H1 (cell line): ENCODE measurements around the gene DIP2C. TPM values are rescaled to one million over a fixed set of nuclear protein-coding genes. Genes with fewer than 3 reads are reported as not detected.

Source experiments
- CTCF ChIA-PET: fragments of 300-600 bp; sonication (Branson Sonifier 250); formaldehyde crosslinking; loops from one replicate; lab custom pipeline; 2021; ENCODE audit not compliant: partially characterized antibody; lab: Charles Lee
- POLR2A ChIA-PET: fragments of 300-600 bp; sonication (Branson Sonifier 250); formaldehyde crosslinking; loops from one replicate; lab custom pipeline; 2021; ENCODE audit warnings: inconsistent platforms; ENCODE audit not compliant: partially characterized antibody; lab: Charles Lee
- DNase-seq, 2 experiments: peaks; one replicate each; pipeline versions ENCODE4 v3.0.0 to v3.0.0-alpha.2; 2010 to 2022; ENCODE audit warnings: low spot score in 2 of 2, low read depth in 1 of 2, mixed read lengths in 1 of 2
- FAIRE-seq: peaks from 2 replicates; lab custom pipeline; 2011; peaks lifted over from hg19 to GRCh38; lab: Jason Lieb, UNC
- H2AFZ ChIP-seq: 2 replicates; pipeline ENCODE4 v1.8.1; 2012; ENCODE audit warnings: low read length, inconsistent platforms
- H2AK5ac ChIP-seq: 2 replicates; pipeline ENCODE4 v1.6.1; 2013; ENCODE audit warnings: low read depth, low read length
- H2BK120ac ChIP-seq: replicated peaks from 2 replicates; pipeline ENCODE3; 2013; ENCODE audit warnings: low read depth, low read length, inconsistent platforms
- H2BK12ac ChIP-seq: 2 replicates; pipeline ENCODE4 v1.6.1; 2013; ENCODE audit warnings: low read depth, low read length
- H2BK15ac ChIP-seq: 2 replicates; pipeline ENCODE4 v1.6.1; 2013; ENCODE audit warnings: low read length
- H2BK20ac ChIP-seq: 2 replicates; pipeline ENCODE4 v1.6.1; 2013; ENCODE audit warnings: low read length
- H2BK5ac ChIP-seq: 2 replicates; pipeline ENCODE4 v1.6.1; 2013; ENCODE audit warnings: low read depth, low read length
- H3K14ac ChIP-seq: 2 replicates; pipeline ENCODE4 v1.6.1; 2013; ENCODE audit warnings: inconsistent platforms; ENCODE audit not compliant: insufficient read length
- H3K18ac ChIP-seq: 2 replicates; pipeline ENCODE4 v1.6.1; 2013; ENCODE audit warnings: low read length; ENCODE audit errors: extremely low read depth
- H3K23ac ChIP-seq: 2 replicates; pipeline ENCODE4 v1.6.1; 2013; ENCODE audit warnings: inconsistent platforms; ENCODE audit not compliant: insufficient read length
- H3K23me2 ChIP-seq: 2 replicates; pipeline ENCODE4 v1.6.1; 2013; ENCODE audit warnings: low read depth, low read length
- H3K27ac ChIP-seq: 2 replicates; pipeline ENCODE4 v1.6.1; 2011; ENCODE audit warnings: low read depth, low read length, inconsistent platforms
- H3K27me3 ChIP-seq, 4 experiments: replicated peaks in 1 of 4; 1 replicate in 1 of 4; 2 replicates in 3 of 4; pipeline versions ENCODE4 v1.6.1 to v1.8.1; 2011 to 2013; ENCODE audit warnings: low read length in 3 of 4, mild to moderate bottlenecking in 3 of 4, inconsistent platforms in 2 of 4, mixed read lengths in 2 of 4, moderate library complexity in 1 of 4; ENCODE audit not compliant: control insufficient read depth in 3 of 4, insufficient read depth in 3 of 4; ENCODE audit errors: extremely low read depth in 1 of 4
- H3K36me3 ChIP-seq, 4 experiments: 2 replicates each; pipeline versions ENCODE4 v1.6.1 to v1.8.1; 2011 to 2013; ENCODE audit warnings: mild to moderate bottlenecking in 4 of 4, low read length in 3 of 4, moderate library complexity in 2 of 4, control low read depth in 1 of 4, inconsistent platforms in 1 of 4; ENCODE audit not compliant: insufficient read depth in 4 of 4, control insufficient read depth in 2 of 4
- H3K4ac ChIP-seq: replicated peaks from 2 replicates; pipeline ENCODE3; 2013; ENCODE audit warnings: low read length, low read depth, mixed read lengths, inconsistent platforms; ENCODE audit not compliant: insufficient read length
- H3K4me1 ChIP-seq, 4 experiments: replicated peaks in 1 of 4; 1 replicate in 1 of 4; 2 replicates in 3 of 4; pipeline versions ENCODE4 v1.6.1 to v1.8.1; 2011 to 2013; ENCODE audit warnings: low read length in 3 of 4, inconsistent platforms in 2 of 4, mixed read lengths in 1 of 4; ENCODE audit not compliant: insufficient read depth in 4 of 4, control insufficient read depth in 3 of 4
- H3K4me2 ChIP-seq, 2 experiments: 2 replicates each; pipeline versions ENCODE4 v1.6.1 to v1.8.1; 2011 to 2013; ENCODE audit warnings: low read depth in 2 of 2, low read length in 2 of 2, control low read depth in 1 of 2, inconsistent platforms in 1 of 2, mild to moderate bottlenecking in 1 of 2; ENCODE audit not compliant: insufficient read depth in 1 of 2
- H3K4me3 ChIP-seq, 4 experiments: fragments of 200-600, 300-600 bp in 1 of 4; sonication (generic), shearing (Covaris generic), sonication (Bioruptor Twin) in 1 of 4; 2 replicates each; pipeline versions ENCODE4 v1.5.1 to v1.8.1; 2011 to 2016; ENCODE audit warnings: low read length in 4 of 4, low read depth in 3 of 4, control low read depth in 2 of 4, inconsistent platforms in 2 of 4, mild to moderate bottlenecking in 2 of 4, mixed read lengths in 1 of 4, moderate library complexity in 1 of 4; ENCODE audit not compliant: insufficient read depth in 2 of 4; ENCODE audit errors: extremely low read depth in 1 of 4
- H3K56ac ChIP-seq: replicated peaks from 2 replicates; pipeline ENCODE3; 2013; ENCODE audit warnings: low read depth, mild to moderate bottlenecking, mixed read lengths, low read length, inconsistent platforms; ENCODE audit not compliant: insufficient read length
- H3K79me1 ChIP-seq: 2 replicates; pipeline ENCODE4 v1.6.1; 2013; ENCODE audit warnings: low read depth, low read length, control low read depth
- H3K79me2 ChIP-seq, 2 experiments: 2 replicates each; pipeline versions ENCODE4 v1.6.1 to v1.8.1; 2012 to 2013; ENCODE audit warnings: low read length in 2 of 2, mild to moderate bottlenecking in 2 of 2, inconsistent platforms in 1 of 2; ENCODE audit not compliant: insufficient read depth in 2 of 2, control insufficient read depth in 1 of 2
- H3K9ac ChIP-seq, 4 experiments: replicated peaks in 1 of 4; 1 replicate in 1 of 4; 2 replicates in 3 of 4; pipeline versions ENCODE4 v1.6.1 to v1.8.1; 2011 to 2013; ENCODE audit warnings: low read depth in 3 of 4, low read length in 3 of 4, control low read depth in 2 of 4, mild to moderate bottlenecking in 2 of 4, moderate library complexity in 2 of 4, inconsistent platforms in 1 of 4; ENCODE audit errors: extremely low read depth in 1 of 4
- H3K9me3 ChIP-seq, 2 experiments: 2 replicates each; pipeline versions ENCODE4 v1.6.1 to v1.8.1; 2012 to 2013; ENCODE audit warnings: mild to moderate bottlenecking in 2 of 2, moderate library complexity in 2 of 2, control low read depth in 1 of 2, inconsistent platforms in 1 of 2, low read depth in 1 of 2, low read length in 1 of 2, mixed read lengths in 1 of 2; ENCODE audit not compliant: insufficient read depth in 2 of 2
- H4K20me1 ChIP-seq, 2 experiments: replicated peaks in 1 of 2; 2 replicates each; pipeline versions ENCODE3 to v1.8.1; 2011 to 2013; ENCODE audit warnings: inconsistent platforms in 2 of 2, low read length in 2 of 2, mild to moderate bottlenecking in 1 of 2; ENCODE audit not compliant: insufficient read depth in 2 of 2, control insufficient read depth in 1 of 2
- H4K5ac ChIP-seq: 2 replicates; pipeline ENCODE4 v1.6.1; 2013; ENCODE audit warnings: low read length, low read depth, mixed read lengths, inconsistent platforms; ENCODE audit not compliant: insufficient read length
- H4K8ac ChIP-seq: 2 replicates; pipeline ENCODE4 v1.8.0; 2013; ENCODE audit warnings: mild to moderate bottlenecking, moderate library complexity, low read length, inconsistent platforms; ENCODE audit not compliant: insufficient read depth; ENCODE audit errors: extremely low read depth
- H4K91ac ChIP-seq: replicated peaks from 2 replicates; pipeline ENCODE3; 2013; ENCODE audit warnings: low read length, mixed read lengths, inconsistent platforms; ENCODE audit not compliant: insufficient read length
- EP300 ChIP-seq, 2 experiments: IDR thresholded peaks; 1 replicate in 1 of 2; 2 replicates in 1 of 2; pipeline ENCODE4 v1.6.1; 2011 to 2012; ENCODE audit warnings: low read depth in 2 of 2, low read length in 2 of 2, mild to moderate bottlenecking in 2 of 2, borderline replicate concordance in 1 of 2, inconsistent platforms in 1 of 2, moderate library complexity in 1 of 2
- SIRT6 ChIP-seq: IDR thresholded peaks from one replicate; pipeline ENCODE4 v1.7.1; 2012; ENCODE audit warnings: low read length, inconsistent platforms
- SP4 ChIP-seq: IDR thresholded peaks from 2 replicates; pipeline ENCODE4 v1.6.1; 2012; ENCODE audit warnings: low read length, inconsistent platforms
- WGBS, 2 experiments: shearing (Covaris generic) in 1 of 2; methylation state at CpG; one replicate each; pipeline versions ENCODE4 v1.1.6 to v1.1.7; 2013 to 2015; ENCODE audit warnings: low lambda C conversion rate in 2 of 2, mixed read lengths in 2 of 2, inconsistent platforms in 1 of 2, low coverage in 1 of 2, missing lambda C conversion rate in 1 of 2; ENCODE audit not compliant: insufficient replicate concordance in 2 of 2, insufficient coverage in 1 of 2, insufficient read length in 1 of 2; ENCODE audit errors: extremely low coverage in 1 of 2, missing lambda C conversion rate in 1 of 2; 5-methylcytosine and 5-hydroxymethylcytosine counted together
- polyA plus RNA-seq, 7 experiments: library from polyadenylated mRNA; depleted of rRNA in 3 of 7; stranded (reverse) in 5 of 7; unstranded in 2 of 7; fragments of >200 nt in 5 of 7; fragments of 200-250 nt in 2 of 7; gene quantifications; 1 replicate in 5 of 7; 2 replicates in 1 of 7; 4 replicates in 1 of 7; pipeline versions ENCODE4 v1.2.1 to v1.2.3, GENCODE V29; 2011 to 2013; ENCODE audit warnings: missing spikeins in 2 of 7, mixed read lengths in 2 of 7
- total RNA-seq: library from RNA; stranded (reverse); fragmentation: NEBNext Ultra II Directional; extraction: Animal tissue kit (Norgen Biotek cat#: 25700); gene quantifications from 2 replicates; pipeline ENCODE4 v1.2.1, GENCODE V29; 2021

The DIP2C gene
- total and polyA plus RNA-seq, 2 of the 8 experiments (the other 6 are each of a cell fraction or from before 2014, with no cell fraction given): 3.8 to 9.3 TPM

GRCh38 chr10:594584-595270 lies 94.7 kb downstream of the DIP2C start:
- DNase-seq (no peak), FAIRE-seq (no peak)
- Histone ChIP-seq H2AK5ac (no peak overlapping the region), H2BK5ac (no peak overlapping the region), H2BK12ac (no peak overlapping the region), H3K18ac (no peak overlapping the region), H3K23me2 (no peaks in the 10 kb centered on the region), H3K9ac (no peak overlapping the region), H2BK120ac (no peak overlapping the region), H2BK15ac (no peak overlapping the region), H3K14ac (no peak overlapping the region), H2BK20ac (no peak overlapping the region), H4K5ac (no peak overlapping the region), H4K20me1 (peaks cover 0 to 5% of the 10 kb centered on the region in 2 experiments), H3K4me3 (no peak overlapping the region), H2AFZ (no peak overlapping the region), H3K4me1 (peaks cover 0 to 3% (median 1%) of the 10 kb centered on the region in 4 experiments; a peak in 4 of 7 replicates), H3K79me1 (peaks cover 16% of the 10 kb centered on the region), H3K36me3 (no peaks in the 10 kb centered on the region), H3K56ac (no peak overlapping the region), H4K8ac (no peak overlapping the region), H3K79me2 (no peaks in the 10 kb centered on the region; a peak in 1 of 4 replicates), H3K9me3 (no peaks in the 10 kb centered on the region), H3K23ac (no peak overlapping the region), H3K27ac (no peak overlapping the region), H3K4ac (no peak overlapping the region), H3K4me2 (no peak overlapping the region), H3K27me3 (no peaks in the 10 kb centered on the region; a peak in 1 of 7 replicates), H4K91ac (no peak overlapping the region)
- WGBS, 2 experiments: 93% methylated on average over 28 of the region's 28 CpGs; no CpG with 5 or more reads in 1 of the 2 experiments
- CTCF ChIA-PET: interaction anchor here (1.6 kb wide), 1 partner anchor 89 kb away, joined by 4 read pairs; no protein-coding TSS in a partner anchor
- POLR2A ChIA-PET: no interaction called here
- TF ChIP-seq SP4: no peak
- no peak for TF ChIP-seq EP300 (IDR thresholded peaks at IDR 0.05; ENCODE audit: borderline replicate concordance in 1 of 2, low read depth in 2 of 2, low read length in 2 of 2)
- no peak for TF ChIP-seq SIRT6
